Measurements from ENCODE around the gene FAM180B. TPM values are rescaled to one million over a fixed set of nuclear protein-coding genes. Genes with fewer than 3 reads are reported as not detected.

The FAM180B gene
- total and polyA plus RNA-seq, 2 of the 13 experiments (the other 11 are each of a cell fraction or from before 2014, with no cell fraction given), result 0.40 to 1.0 TPM

DNA sequence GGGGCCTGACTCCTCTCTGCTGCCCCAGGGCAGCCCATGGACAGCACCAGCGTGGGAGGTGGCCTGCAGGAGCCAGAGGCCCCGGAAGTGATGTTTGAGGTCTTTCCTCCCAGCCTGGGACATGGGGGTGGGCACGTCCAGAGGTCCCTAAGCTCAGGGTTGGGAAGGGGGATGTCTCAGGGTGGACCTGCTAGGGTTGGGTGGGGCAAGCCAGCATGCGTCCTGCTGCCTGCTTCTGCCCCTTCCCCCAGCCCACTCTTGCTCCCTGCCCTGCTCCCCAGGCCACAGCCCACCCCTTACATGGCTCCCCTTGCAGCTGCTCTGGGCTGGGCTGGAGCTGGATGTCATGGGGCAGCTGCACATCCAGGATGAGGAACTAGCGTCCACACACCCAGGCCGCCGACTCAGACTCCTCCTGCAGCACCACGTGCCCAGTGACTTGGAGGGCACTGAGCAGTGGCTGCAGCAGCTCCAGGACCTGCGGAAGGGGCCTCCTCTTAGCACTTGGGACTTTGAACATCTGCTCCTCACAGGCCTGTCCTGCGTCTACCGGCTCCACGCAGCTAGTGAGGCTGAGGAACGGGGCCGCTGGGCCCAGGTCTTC is 1.3 kb downstream of the FAM180B start (continued):
- no peak for TF ChIP-seq HOXA7 (CRISPR knock-in tag; IDR thresholded peaks at IDR 0.05)
- TF ChIP-seq ARHGAP35 (CRISPR knock-in tag; IDR thresholded peaks at IDR 0.05; ENCODE audit: borderline replicate concordance), result no peak
- no peak for TF ChIP-seq ZNF878 (CRISPR knock-in tag; IDR thresholded peaks at IDR 0.05)
- TF ChIP-seq ZFY (CRISPR knock-in tag; IDR thresholded peaks at IDR 0.05), result peak; percentile 73
- TF ChIP-seq, protein P1, sequence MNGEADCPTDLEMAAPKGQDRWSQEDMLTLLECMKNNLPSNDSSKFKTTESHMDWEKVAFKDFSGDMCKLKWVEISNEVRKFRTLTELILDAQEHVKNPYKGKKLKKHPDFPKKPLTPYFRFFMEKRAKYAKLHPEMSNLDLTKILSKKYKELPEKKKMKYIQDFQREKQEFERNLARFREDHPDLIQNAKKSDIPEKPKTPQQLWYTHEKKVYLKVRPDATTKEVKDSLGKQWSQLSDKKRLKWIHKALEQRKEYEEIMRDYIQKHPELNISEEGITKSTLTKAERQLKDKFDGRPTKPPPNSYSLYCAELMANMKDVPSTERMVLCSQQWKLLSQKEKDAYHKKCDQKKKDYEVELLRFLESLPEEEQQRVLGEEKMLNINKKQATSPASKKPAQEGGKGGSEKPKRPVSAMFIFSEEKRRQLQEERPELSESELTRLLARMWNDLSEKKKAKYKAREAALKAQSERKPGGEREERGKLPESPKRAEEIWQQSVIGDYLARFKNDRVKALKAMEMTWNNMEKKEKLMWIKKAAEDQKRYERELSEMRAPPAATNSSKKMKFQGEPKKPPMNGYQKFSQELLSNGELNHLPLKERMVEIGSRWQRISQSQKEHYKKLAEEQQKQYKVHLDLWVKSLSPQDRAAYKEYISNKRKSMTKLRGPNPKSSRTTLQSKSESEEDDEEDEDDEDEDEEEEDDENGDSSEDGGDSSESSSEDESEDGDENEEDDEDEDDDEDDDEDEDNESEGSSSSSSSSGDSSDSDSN (CRISPR knock-in tag; IDR thresholded peaks at IDR 0.05), result no peak
- TF ChIP-seq ZNF577 (CRISPR knock-in tag; IDR thresholded peaks at IDR 0.05; ENCODE audit: borderline replicate concordance, low read depth), result no peak
- no peak; the same call in 1 of the 2 replicates for TF ChIP-seq ZNF501 (CRISPR knock-in tag; IDR thresholded peaks at IDR 0.05)
- no peak for TF ChIP-seq STAT5B (CRISPR knock-in tag; IDR thresholded peaks at IDR 0.05)
- no peak for TF ChIP-seq RELA (CRISPR knock-in tag; IDR thresholded peaks at IDR 0.05)
- no peak for TF ChIP-seq MAZ (IDR thresholded peaks at IDR 0.05; ENCODE audit: borderline replicate concordance, low read depth, low read length)
- TF ChIP-seq MAZ (CRISPR knock-in tag; IDR thresholded peaks at IDR 0.05; ENCODE audit: low read depth), result peak; percentile 62; the same call in 1 of the 2 replicates
- TF ChIP-seq, protein P2, sequence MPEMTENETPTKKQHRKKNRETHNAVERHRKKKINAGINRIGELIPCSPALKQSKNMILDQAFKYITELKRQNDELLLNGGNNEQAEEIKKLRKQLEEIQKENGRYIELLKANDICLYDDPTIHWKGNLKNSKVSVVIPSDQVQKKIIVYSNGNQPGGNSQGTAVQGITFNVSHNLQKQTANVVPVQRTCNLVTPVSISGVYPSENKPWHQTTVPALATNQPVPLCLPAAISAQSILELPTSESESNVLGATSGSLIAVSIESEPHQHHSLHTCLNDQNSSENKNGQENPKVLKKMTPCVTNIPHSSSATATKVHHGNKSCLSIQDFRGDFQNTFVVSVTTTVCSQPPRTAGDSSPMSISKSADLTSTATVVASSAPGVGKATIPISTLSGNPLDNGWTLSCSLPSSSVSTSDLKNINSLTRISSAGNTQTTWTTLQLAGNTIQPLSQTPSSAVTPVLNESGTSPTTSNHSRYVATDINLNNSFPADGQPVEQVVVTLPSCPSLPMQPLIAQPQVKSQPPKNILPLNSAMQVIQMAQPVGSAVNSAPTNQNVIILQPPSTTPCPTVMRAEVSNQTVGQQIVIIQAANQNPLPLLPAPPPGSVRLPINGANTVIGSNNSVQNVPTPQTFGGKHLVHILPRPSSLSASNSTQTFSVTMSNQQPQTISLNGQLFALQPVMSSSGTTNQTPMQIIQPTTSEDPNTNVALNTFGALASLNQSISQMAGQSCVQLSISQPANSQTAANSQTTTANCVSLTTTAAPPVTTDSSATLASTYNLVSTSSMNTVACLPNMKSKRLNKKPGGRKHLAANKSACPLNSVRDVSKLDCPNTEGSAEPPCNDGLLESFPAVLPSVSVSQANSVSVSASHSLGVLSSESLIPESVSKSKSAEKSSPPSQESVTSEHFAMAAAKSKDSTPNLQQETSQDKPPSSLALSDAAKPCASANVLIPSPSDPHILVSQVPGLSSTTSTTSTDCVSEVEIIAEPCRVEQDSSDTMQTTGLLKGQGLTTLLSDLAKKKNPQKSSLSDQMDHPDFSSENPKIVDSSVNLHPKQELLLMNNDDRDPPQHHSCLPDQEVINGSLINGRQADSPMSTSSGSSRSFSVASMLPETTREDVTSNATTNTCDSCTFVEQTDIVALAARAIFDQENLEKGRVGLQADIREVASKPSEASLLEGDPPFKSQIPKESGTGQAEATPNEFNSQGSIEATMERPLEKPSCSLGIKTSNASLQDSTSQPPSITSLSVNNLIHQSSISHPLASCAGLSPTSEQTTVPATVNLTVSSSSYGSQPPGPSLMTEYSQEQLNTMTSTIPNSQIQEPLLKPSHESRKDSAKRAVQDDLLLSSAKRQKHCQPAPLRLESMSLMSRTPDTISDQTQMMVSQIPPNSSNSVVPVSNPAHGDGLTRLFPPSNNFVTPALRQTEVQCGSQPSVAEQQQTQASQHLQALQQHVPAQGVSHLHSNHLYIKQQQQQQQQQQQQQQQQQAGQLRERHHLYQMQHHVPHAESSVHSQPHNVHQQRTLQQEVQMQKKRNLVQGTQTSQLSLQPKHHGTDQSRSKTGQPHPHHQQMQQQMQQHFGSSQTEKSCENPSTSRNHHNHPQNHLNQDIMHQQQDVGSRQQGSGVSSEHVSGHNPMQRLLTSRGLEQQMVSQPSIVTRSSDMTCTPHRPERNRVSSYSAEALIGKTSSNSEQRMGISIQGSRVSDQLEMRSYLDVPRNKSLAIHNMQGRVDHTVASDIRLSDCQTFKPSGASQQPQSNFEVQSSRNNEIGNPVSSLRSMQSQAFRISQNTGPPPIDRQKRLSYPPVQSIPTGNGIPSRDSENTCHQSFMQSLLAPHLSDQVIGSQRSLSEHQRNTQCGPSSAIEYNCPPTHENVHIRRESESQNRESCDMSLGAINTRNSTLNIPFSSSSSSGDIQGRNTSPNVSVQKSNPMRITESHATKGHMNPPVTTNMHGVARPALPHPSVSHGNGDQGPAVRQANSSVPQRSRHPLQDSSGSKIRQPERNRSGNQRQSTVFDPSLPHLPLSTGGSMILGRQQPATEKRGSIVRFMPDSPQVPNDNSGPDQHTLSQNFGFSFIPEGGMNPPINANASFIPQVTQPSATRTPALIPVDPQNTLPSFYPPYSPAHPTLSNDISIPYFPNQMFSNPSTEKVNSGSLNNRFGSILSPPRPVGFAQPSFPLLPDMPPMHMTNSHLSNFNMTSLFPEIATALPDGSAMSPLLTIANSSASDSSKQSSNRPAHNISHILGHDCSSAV (CRISPR knock-in tag; IDR thresholded peaks at IDR 0.05; ENCODE audit: borderline replicate concordance), result no peak
- 0 out of 2 replicates have a peak, but pooled peaks have one; percentile 12 for TF ChIP-seq ZNF547 (CRISPR knock-in tag; IDR thresholded peaks at IDR 0.05)
- TF ChIP-seq DPF2 (CRISPR knock-in tag; IDR thresholded peaks at IDR 0.05; ENCODE audit: borderline replicate concordance, low read depth), result no peak
- TF ChIP-seq, protein P3, sequence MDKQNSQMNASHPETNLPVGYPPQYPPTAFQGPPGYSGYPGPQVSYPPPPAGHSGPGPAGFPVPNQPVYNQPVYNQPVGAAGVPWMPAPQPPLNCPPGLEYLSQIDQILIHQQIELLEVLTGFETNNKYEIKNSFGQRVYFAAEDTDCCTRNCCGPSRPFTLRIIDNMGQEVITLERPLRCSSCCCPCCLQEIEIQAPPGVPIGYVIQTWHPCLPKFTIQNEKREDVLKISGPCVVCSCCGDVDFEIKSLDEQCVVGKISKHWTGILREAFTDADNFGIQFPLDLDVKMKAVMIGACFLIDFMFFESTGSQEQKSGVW (CRISPR knock-in tag; IDR thresholded peaks at IDR 0.05; ENCODE audit: borderline replicate concordance), result no peak
- TF ChIP-seq, protein P4, sequence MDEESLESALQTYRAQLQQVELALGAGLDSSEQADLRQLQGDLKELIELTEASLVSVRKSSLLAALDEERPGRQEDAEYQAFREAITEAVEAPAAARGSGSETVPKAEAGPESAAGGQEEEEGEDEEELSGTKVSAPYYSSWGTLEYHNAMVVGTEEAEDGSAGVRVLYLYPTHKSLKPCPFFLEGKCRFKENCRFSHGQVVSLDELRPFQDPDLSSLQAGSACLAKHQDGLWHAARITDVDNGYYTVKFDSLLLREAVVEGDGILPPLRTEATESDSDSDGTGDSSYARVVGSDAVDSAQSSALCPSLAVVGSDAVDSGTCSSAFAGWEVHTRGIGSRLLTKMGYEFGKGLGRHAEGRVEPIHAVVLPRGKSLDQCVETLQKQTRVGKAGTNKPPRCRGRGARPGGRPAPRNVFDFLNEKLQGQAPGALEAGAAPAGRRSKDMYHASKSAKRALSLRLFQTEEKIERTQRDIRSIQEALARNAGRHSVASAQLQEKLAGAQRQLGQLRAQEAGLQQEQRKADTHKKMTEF (CRISPR knock-in tag; IDR thresholded peaks at IDR 0.05), result no peak
- no peak for TF ChIP-seq ZMYM2 (CRISPR knock-in tag; IDR thresholded peaks at IDR 0.05)
